Choroid plexus epithelial cell (primary cell): ENCODE measurements around the gene NUP93.

Source experiments
- DNase-seq: peaks from one replicate; pipeline ENCODE4 v3.0.0-alpha.2; 2010; ENCODE audit warnings: low read depth
- H3K4me3 ChIP-seq: 2 replicates; pipeline ENCODE4 v1.5.1; 2011; ENCODE audit warnings: low read depth, mild to moderate bottlenecking, control low read depth, low read length, moderate library complexity
- CTCF ChIP-seq: conservative IDR thresholded peaks from 2 replicates; pipeline ENCODE4 v1.5.1; 2011; ENCODE audit warnings: low read depth, mild to moderate bottlenecking, control low read depth, inconsistent platforms, low read length, moderate library complexity

Gene NUP93

GRCh38 chr16:56896244-56896643 lies 166.3 kb downstream of the NUP93 start:
- TF ChIP-seq CTCF = no peak
- no peak overlapping the region for H3K4me3 ChIP-seq
- DNase-seq = no peak

- TF ChIP-seq CTCF = no peak
- DNase-seq = no peak
- no peak overlapping the region for H3K4me3 ChIP-seq
Measured at GRCh38 chr16:56897026-56897799, 167.3 kb downstream of the NUP93 start.

GRCh38 chr16:56898847-56899246 lies 168.9 kb downstream of the NUP93 start:
- no peak for TF ChIP-seq CTCF
- DNase-seq = no peak
- H3K4me3 ChIP-seq = no peak overlapping the region
